OCI-LY3 (cell line): Measurements from ENCODE around the gene EVA1A.

Source experiments
- H2AFZ ChIP-seq: fragments of 200-600, 300-600 bp; shearing (Covaris generic); 2 replicates; pipeline ENCODE4 v1.6.0; 2014; ENCODE audit warnings: antibody characterized with exemption, low read depth, low read length
- H3K27ac ChIP-seq: fragments of 200-600, 300-600 bp; sonication (generic); 2 replicates; pipeline ENCODE4 v1.5.1; 2014; ENCODE audit warnings: mild to moderate bottlenecking, low read length, moderate library complexity, mixed read lengths
- H3K27me3 ChIP-seq: fragments of 200-600, 300-600 bp; sonication (generic); 2 replicates; pipeline ENCODE4 v1.6.1; 2014; ENCODE audit warnings: low read depth, low read length, mixed read lengths
- H3K36me3 ChIP-seq: fragments of 200-600, 300-600 bp; sonication (generic); replicated peaks from 2 replicates; pipeline ENCODE3; 2014; ENCODE audit warnings: low read depth, low read length, mixed read lengths
- H3K4me1 ChIP-seq: fragments of 300-600, 200-600 bp; sonication (generic); 2 replicates; pipeline ENCODE4 v1.6.1; 2014; ENCODE audit warnings: low read length, mixed read lengths
- H3K4me2 ChIP-seq: fragments of 200-600, 300-600 bp; sonication (generic); 2 replicates; pipeline ENCODE4 v1.6.1; 2014; ENCODE audit warnings: low read length, mixed read lengths
- H3K4me3 ChIP-seq: fragments of 300-600, 200-600 bp; sonication (generic); 2 replicates; pipeline ENCODE4 v1.5.1; 2014; ENCODE audit warnings: antibody characterized with exemption, mild to moderate bottlenecking, low read length, moderate library complexity
- H3K79me2 ChIP-seq: fragments of 300-600, 200-600 bp; shearing (Covaris generic); 2 replicates; pipeline ENCODE4 v1.6.1; 2014; ENCODE audit warnings: mild to moderate bottlenecking, low read length, mixed read lengths
- H3K9ac ChIP-seq: fragments of 300-600, 200-600 bp; shearing (Covaris generic); 2 replicates; pipeline ENCODE4 v1.6.0; 2014; ENCODE audit warnings: mild to moderate bottlenecking, low read length, moderate library complexity
- H3K9me3 ChIP-seq: fragments of 200-600, 300-600 bp; shearing (Covaris generic); 2 replicates; pipeline ENCODE4 v1.6.1; 2014; ENCODE audit warnings: low read length, mixed read lengths; ENCODE audit not compliant: insufficient read depth
- H4K20me1 ChIP-seq: fragments of 200-600, 300-600 bp; sonication (generic); 2 replicates; pipeline ENCODE4 v1.6.1; 2016; ENCODE audit warnings: low read length, mixed read lengths; ENCODE audit not compliant: insufficient read depth
- EZH2phosphoT487 ChIP-seq: fragments of 200-600 bp; shearing (Covaris generic); IDR thresholded peaks from 2 replicates; pipeline ENCODE4 v1.6.1; 2018; ENCODE audit warnings: antibody characterized with exemption, mixed run types, low read depth
- TF ChIP-seq, protein P1 (sequence below): fragments of 200-600, 300-600 bp; sonication (generic); IDR thresholded peaks from 2 replicates; pipeline ENCODE4 v1.5.1; 2014; ENCODE audit warnings: antibody characterized with exemption, low read length, low read depth

The EVA1A gene

DNA sequence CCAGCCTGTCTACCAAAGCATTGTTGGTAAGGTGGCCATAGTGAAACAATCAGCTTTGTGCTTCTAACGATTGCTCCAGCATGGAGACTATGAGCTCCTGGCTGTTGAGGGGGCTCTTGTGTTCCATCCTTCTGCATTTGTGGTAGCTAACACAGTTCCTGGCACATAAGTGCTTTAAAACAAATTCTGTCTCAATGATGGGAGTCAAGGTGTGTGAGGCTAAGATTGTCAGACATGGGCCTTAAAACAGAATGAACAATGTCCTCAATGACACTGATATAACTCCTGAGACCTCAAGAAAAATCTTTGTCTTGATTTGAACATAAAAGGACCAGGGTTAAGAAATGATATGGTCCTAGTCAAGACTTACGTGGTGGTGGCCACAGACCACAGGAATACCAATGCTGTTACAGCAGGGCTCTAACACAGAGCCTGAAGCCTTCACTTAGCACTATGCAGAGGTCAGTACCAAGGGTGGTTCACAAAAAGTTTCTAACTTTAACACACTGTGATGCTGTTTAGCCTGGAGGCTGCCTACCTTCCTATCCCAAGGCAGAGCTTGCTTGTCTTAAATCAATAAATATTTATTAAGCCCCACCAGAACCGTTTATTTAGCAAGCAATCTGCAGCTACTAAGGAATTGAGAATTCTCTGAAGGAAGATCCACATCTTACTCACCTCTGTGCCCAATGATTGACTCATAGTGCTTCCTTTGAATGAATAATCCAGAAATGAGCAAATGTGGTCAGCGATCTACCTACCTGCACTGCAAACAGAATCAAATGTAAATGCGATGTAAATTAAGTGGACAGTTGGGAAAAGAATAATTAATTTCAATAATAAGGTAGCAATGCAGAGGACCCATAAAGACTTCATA, 35.1 kb downstream of the EVA1A start:
- Histone ChIP-seq H3K9me3 (no peaks in the 10 kb centered on the region), H3K4me2 (no peak overlapping the region), H3K27me3 (0 out of 2 replicates have a peak, but pooled peaks cover 4% of the 10 kb centered on the region), H3K9ac (no peak overlapping the region), H4K20me1 (no peaks in the 10 kb centered on the region), H3K36me3 (no peaks in the 10 kb centered on the region), H3K79me2 (no peaks in the 10 kb centered on the region), H3K4me1 (no peaks in the 10 kb centered on the region), H3K27ac (no peak overlapping the region), H2AFZ (no peak overlapping the region), H3K4me3 (no peak overlapping the region)
- TF ChIP-seq EZH2phosphoT487, result no peak
- TF ChIP-seq, protein P1, sequence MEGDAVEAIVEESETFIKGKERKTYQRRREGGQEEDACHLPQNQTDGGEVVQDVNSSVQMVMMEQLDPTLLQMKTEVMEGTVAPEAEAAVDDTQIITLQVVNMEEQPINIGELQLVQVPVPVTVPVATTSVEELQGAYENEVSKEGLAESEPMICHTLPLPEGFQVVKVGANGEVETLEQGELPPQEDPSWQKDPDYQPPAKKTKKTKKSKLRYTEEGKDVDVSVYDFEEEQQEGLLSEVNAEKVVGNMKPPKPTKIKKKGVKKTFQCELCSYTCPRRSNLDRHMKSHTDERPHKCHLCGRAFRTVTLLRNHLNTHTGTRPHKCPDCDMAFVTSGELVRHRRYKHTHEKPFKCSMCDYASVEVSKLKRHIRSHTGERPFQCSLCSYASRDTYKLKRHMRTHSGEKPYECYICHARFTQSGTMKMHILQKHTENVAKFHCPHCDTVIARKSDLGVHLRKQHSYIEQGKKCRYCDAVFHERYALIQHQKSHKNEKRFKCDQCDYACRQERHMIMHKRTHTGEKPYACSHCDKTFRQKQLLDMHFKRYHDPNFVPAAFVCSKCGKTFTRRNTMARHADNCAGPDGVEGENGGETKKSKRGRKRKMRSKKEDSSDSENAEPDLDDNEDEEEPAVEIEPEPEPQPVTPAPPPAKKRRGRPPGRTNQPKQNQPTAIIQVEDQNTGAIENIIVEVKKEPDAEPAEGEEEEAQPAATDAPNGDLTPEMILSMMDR, result no peak

DNA sequence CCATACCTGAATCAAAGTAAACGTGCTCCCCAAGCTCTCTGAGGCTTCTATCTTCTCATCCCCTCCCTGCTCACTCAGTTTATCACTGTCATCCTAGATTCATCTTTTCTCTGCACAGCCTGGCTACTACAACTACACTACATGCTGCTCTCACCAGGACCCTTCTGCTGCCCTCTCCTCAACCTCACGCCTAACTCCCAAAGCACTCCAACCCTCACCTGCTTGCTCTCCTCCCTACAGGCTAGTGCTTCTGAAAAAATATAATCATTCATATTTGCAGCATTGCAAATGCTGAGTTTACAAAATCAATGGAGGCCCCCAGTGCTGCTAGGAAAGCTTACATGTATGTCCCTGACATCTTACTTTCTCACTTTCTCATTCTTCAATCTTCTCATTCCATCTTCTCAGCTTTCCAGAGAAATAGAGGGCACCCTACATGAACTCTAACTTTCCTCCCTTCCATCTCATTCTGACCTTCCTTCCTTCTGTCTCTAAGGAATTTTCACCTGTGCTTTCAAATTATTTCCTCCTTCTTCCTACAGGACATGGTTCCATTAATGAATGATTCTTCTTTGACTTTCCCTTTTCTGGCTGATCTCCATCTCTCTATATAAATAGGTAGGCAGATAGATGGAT, 36.3 kb downstream of the EVA1A start:
- H3K79me2 ChIP-seq, result no peaks in the 10 kb centered on the region
- H3K9me3 ChIP-seq, result no peaks in the 10 kb centered on the region
- no peak overlapping the region for H3K27ac ChIP-seq
- no peak overlapping the region for H3K9ac ChIP-seq
- H3K4me1 ChIP-seq, result no peaks in the 10 kb centered on the region
- H4K20me1 ChIP-seq, result no peaks in the 10 kb centered on the region
- no peak overlapping the region for H3K4me2 ChIP-seq
- H3K4me3 ChIP-seq, result no peak overlapping the region
- 0 out of 2 replicates have a peak, but pooled peaks cover 4% of the 10 kb centered on the region for H3K27me3 ChIP-seq
- H3K36me3 ChIP-seq, result no peaks in the 10 kb centered on the region
- no peak overlapping the region for H2AFZ ChIP-seq
- TF ChIP-seq, protein P1, result no peak
- TF ChIP-seq EZH2phosphoT487, result no peak

DNA sequence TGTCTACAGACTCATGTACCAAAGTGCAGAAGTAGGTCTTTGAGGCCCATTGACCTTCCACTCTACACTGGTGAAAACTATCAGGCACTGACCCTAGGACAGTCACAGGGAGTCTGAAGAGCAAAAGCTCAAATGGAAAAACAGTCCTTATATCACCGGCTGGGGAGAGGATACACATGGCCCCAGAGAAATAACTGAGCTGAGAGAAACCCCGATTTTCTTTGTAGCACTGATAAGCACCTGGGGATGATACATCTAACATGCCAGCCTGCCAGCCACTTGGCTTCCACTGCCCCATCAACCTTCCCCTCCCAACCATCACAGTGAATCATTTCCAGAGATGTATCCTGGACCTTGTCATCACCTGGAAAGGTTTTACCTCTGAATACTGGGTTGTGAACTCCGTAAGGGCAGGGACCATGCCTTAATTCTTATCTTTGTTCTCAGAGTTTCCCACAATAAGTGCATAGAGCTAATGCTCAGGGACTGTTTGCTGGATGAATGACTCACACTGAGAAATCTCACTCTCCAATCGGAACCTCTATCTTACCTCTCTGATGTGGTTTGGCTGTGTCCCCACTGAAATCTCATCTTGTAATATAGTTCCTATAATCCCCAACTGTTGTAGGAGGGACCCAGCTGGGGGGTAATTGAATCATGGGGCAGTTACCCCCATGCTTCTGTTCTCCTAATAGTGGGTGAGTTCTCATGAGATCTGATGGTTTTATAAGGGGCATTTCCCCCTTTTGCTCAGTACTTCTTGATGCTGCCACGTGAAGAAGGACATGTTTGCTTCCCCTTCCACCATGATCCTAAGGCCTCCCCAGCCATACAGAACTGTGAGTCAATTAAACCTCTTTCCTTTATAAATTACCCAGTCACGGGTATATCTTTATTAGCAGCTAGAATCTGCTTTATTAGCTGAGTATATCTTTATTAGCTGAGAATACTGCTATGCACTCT, 37.1 kb downstream of the EVA1A start:
- Histone ChIP-seq H3K9me3 (no peaks in the 10 kb centered on the region), H4K20me1 (no peaks in the 10 kb centered on the region), H3K4me2 (no peak overlapping the region), H3K4me3 (no peak overlapping the region), H3K27me3 (0 out of 2 replicates have a peak, but pooled peaks cover 4% of the 10 kb centered on the region), H3K27ac (no peak overlapping the region), H3K9ac (no peak overlapping the region), H2AFZ (no peak overlapping the region), H3K79me2 (no peaks in the 10 kb centered on the region), H3K36me3 (no peaks in the 10 kb centered on the region), H3K4me1 (no peaks in the 10 kb centered on the region)
- TF ChIP-seq, protein P1, result no peak
- no peak for TF ChIP-seq EZH2phosphoT487
